H1 (cell line): ENCODE measurements around the gene PLPPR1. TPM values are rescaled to one million over a fixed set of nuclear protein-coding genes. Genes with fewer than 3 reads are reported as not detected.

Experiments
- CTCF ChIA-PET: fragments of 300-600 bp; sonication (Branson Sonifier 250); formaldehyde crosslinking; loops from one replicate; lab custom pipeline; 2021; ENCODE audit not compliant: partially characterized antibody; lab: Charles Lee
- POLR2A ChIA-PET: fragments of 300-600 bp; sonication (Branson Sonifier 250); formaldehyde crosslinking; loops from one replicate; lab custom pipeline; 2021; ENCODE audit warnings: inconsistent platforms; ENCODE audit not compliant: partially characterized antibody; lab: Charles Lee
- DNase-seq, 2 experiments: peaks; one replicate each; pipeline versions ENCODE4 v3.0.0 to v3.0.0-alpha.2; 2010 to 2022; ENCODE audit warnings: low spot score in 2 of 2, low read depth in 1 of 2, mixed read lengths in 1 of 2
- FAIRE-seq: peaks from 2 replicates; lab custom pipeline; 2011; peaks lifted over from hg19 to GRCh38; lab: Jason Lieb, UNC
- H2AFZ ChIP-seq: 2 replicates; pipeline ENCODE4 v1.8.1; 2012; ENCODE audit warnings: low read length, inconsistent platforms
- H2AK5ac ChIP-seq: 2 replicates; pipeline ENCODE4 v1.6.1; 2013; ENCODE audit warnings: low read depth, low read length
- H2BK120ac ChIP-seq: replicated peaks from 2 replicates; pipeline ENCODE3; 2013; ENCODE audit warnings: low read depth, low read length, inconsistent platforms
- H2BK12ac ChIP-seq: 2 replicates; pipeline ENCODE4 v1.6.1; 2013; ENCODE audit warnings: low read depth, low read length
- H2BK15ac ChIP-seq: 2 replicates; pipeline ENCODE4 v1.6.1; 2013; ENCODE audit warnings: low read length
- H2BK20ac ChIP-seq: 2 replicates; pipeline ENCODE4 v1.6.1; 2013; ENCODE audit warnings: low read length
- H2BK5ac ChIP-seq: 2 replicates; pipeline ENCODE4 v1.6.1; 2013; ENCODE audit warnings: low read depth, low read length
- H3K14ac ChIP-seq: 2 replicates; pipeline ENCODE4 v1.6.1; 2013; ENCODE audit warnings: inconsistent platforms; ENCODE audit not compliant: insufficient read length
- H3K18ac ChIP-seq: 2 replicates; pipeline ENCODE4 v1.6.1; 2013; ENCODE audit warnings: low read length; ENCODE audit errors: extremely low read depth
- H3K23ac ChIP-seq: 2 replicates; pipeline ENCODE4 v1.6.1; 2013; ENCODE audit warnings: inconsistent platforms; ENCODE audit not compliant: insufficient read length
- H3K23me2 ChIP-seq: 2 replicates; pipeline ENCODE4 v1.6.1; 2013; ENCODE audit warnings: low read depth, low read length
- H3K27ac ChIP-seq: 2 replicates; pipeline ENCODE4 v1.6.1; 2011; ENCODE audit warnings: low read depth, low read length, inconsistent platforms
- H3K27me3 ChIP-seq, 4 experiments: replicated peaks in 1 of 4; 1 replicate in 1 of 4; 2 replicates in 3 of 4; pipeline versions ENCODE4 v1.6.1 to v1.8.1; 2011 to 2013; ENCODE audit warnings: low read length in 3 of 4, mild to moderate bottlenecking in 3 of 4, inconsistent platforms in 2 of 4, mixed read lengths in 2 of 4, moderate library complexity in 1 of 4; ENCODE audit not compliant: control insufficient read depth in 3 of 4, insufficient read depth in 3 of 4; ENCODE audit errors: extremely low read depth in 1 of 4
- H3K36me3 ChIP-seq, 4 experiments: 2 replicates each; pipeline versions ENCODE4 v1.6.1 to v1.8.1; 2011 to 2013; ENCODE audit warnings: mild to moderate bottlenecking in 4 of 4, low read length in 3 of 4, moderate library complexity in 2 of 4, control low read depth in 1 of 4, inconsistent platforms in 1 of 4; ENCODE audit not compliant: insufficient read depth in 4 of 4, control insufficient read depth in 2 of 4
- H3K4ac ChIP-seq: replicated peaks from 2 replicates; pipeline ENCODE3; 2013; ENCODE audit warnings: low read length, low read depth, mixed read lengths, inconsistent platforms; ENCODE audit not compliant: insufficient read length
- H3K4me1 ChIP-seq, 4 experiments: replicated peaks in 1 of 4; 1 replicate in 1 of 4; 2 replicates in 3 of 4; pipeline versions ENCODE4 v1.6.1 to v1.8.1; 2011 to 2013; ENCODE audit warnings: low read length in 3 of 4, inconsistent platforms in 2 of 4, mixed read lengths in 1 of 4; ENCODE audit not compliant: insufficient read depth in 4 of 4, control insufficient read depth in 3 of 4
- H3K4me2 ChIP-seq, 2 experiments: 2 replicates each; pipeline versions ENCODE4 v1.6.1 to v1.8.1; 2011 to 2013; ENCODE audit warnings: low read depth in 2 of 2, low read length in 2 of 2, control low read depth in 1 of 2, inconsistent platforms in 1 of 2, mild to moderate bottlenecking in 1 of 2; ENCODE audit not compliant: insufficient read depth in 1 of 2
- H3K4me3 ChIP-seq, 4 experiments: fragments of 200-600, 300-600 bp in 1 of 4; sonication (generic), shearing (Covaris generic), sonication (Bioruptor Twin) in 1 of 4; 2 replicates each; pipeline versions ENCODE4 v1.5.1 to v1.8.1; 2011 to 2016; ENCODE audit warnings: low read length in 4 of 4, low read depth in 3 of 4, control low read depth in 2 of 4, inconsistent platforms in 2 of 4, mild to moderate bottlenecking in 2 of 4, mixed read lengths in 1 of 4, moderate library complexity in 1 of 4; ENCODE audit not compliant: insufficient read depth in 2 of 4; ENCODE audit errors: extremely low read depth in 1 of 4
- H3K56ac ChIP-seq: replicated peaks from 2 replicates; pipeline ENCODE3; 2013; ENCODE audit warnings: low read depth, mild to moderate bottlenecking, mixed read lengths, low read length, inconsistent platforms; ENCODE audit not compliant: insufficient read length
- H3K79me1 ChIP-seq: 2 replicates; pipeline ENCODE4 v1.6.1; 2013; ENCODE audit warnings: low read depth, low read length, control low read depth
- H3K79me2 ChIP-seq, 2 experiments: 2 replicates each; pipeline versions ENCODE4 v1.6.1 to v1.8.1; 2012 to 2013; ENCODE audit warnings: low read length in 2 of 2, mild to moderate bottlenecking in 2 of 2, inconsistent platforms in 1 of 2; ENCODE audit not compliant: insufficient read depth in 2 of 2, control insufficient read depth in 1 of 2
- H3K9ac ChIP-seq, 4 experiments: replicated peaks in 1 of 4; 1 replicate in 1 of 4; 2 replicates in 3 of 4; pipeline versions ENCODE4 v1.6.1 to v1.8.1; 2011 to 2013; ENCODE audit warnings: low read depth in 3 of 4, low read length in 3 of 4, control low read depth in 2 of 4, mild to moderate bottlenecking in 2 of 4, moderate library complexity in 2 of 4, inconsistent platforms in 1 of 4; ENCODE audit errors: extremely low read depth in 1 of 4
- H3K9me3 ChIP-seq, 2 experiments: 2 replicates each; pipeline versions ENCODE4 v1.6.1 to v1.8.1; 2012 to 2013; ENCODE audit warnings: mild to moderate bottlenecking in 2 of 2, moderate library complexity in 2 of 2, control low read depth in 1 of 2, inconsistent platforms in 1 of 2, low read depth in 1 of 2, low read length in 1 of 2, mixed read lengths in 1 of 2; ENCODE audit not compliant: insufficient read depth in 2 of 2
- H4K20me1 ChIP-seq, 2 experiments: replicated peaks in 1 of 2; 2 replicates each; pipeline versions ENCODE3 to v1.8.1; 2011 to 2013; ENCODE audit warnings: inconsistent platforms in 2 of 2, low read length in 2 of 2, mild to moderate bottlenecking in 1 of 2; ENCODE audit not compliant: insufficient read depth in 2 of 2, control insufficient read depth in 1 of 2
- H4K5ac ChIP-seq: 2 replicates; pipeline ENCODE4 v1.6.1; 2013; ENCODE audit warnings: low read length, low read depth, mixed read lengths, inconsistent platforms; ENCODE audit not compliant: insufficient read length
- H4K8ac ChIP-seq: 2 replicates; pipeline ENCODE4 v1.8.0; 2013; ENCODE audit warnings: mild to moderate bottlenecking, moderate library complexity, low read length, inconsistent platforms; ENCODE audit not compliant: insufficient read depth; ENCODE audit errors: extremely low read depth
- H4K91ac ChIP-seq: replicated peaks from 2 replicates; pipeline ENCODE3; 2013; ENCODE audit warnings: low read length, mixed read lengths, inconsistent platforms; ENCODE audit not compliant: insufficient read length
- ASH2L ChIP-seq: fragments of 200-600, 300-600 bp; sonication (generic); IDR thresholded peaks from one replicate; pipeline ENCODE4 v1.7.1; 2017; ENCODE audit warnings: low read length
- CREB1 ChIP-seq: IDR thresholded peaks from 2 replicates; pipeline ENCODE4 v1.6.1; 2012; ENCODE audit warnings: inconsistent platforms
- CTBP2 ChIP-seq: IDR thresholded peaks from 2 replicates; pipeline ENCODE4 v1.7.0; 2011; ENCODE audit warnings: borderline replicate concordance, mild to moderate bottlenecking, moderate library complexity, mixed read lengths, low read length; ENCODE audit not compliant: insufficient read depth, insufficient read length
- EGR1 ChIP-seq: IDR thresholded peaks from 2 replicates; pipeline ENCODE4 v1.6.1; 2011; ENCODE audit warnings: low read depth, low read length, borderline replicate concordance
- EP300 ChIP-seq, 2 experiments: IDR thresholded peaks; 1 replicate in 1 of 2; 2 replicates in 1 of 2; pipeline ENCODE4 v1.6.1; 2011 to 2012; ENCODE audit warnings: low read depth in 2 of 2, low read length in 2 of 2, mild to moderate bottlenecking in 2 of 2, borderline replicate concordance in 1 of 2, inconsistent platforms in 1 of 2, moderate library complexity in 1 of 2
- HDAC2 ChIP-seq, 2 experiments: fragments of 300-600 bp in 1 of 2; sonication (generic) in 1 of 2; IDR thresholded peaks; 2 replicates each; pipeline ENCODE4 v1.6.1; 2011 to 2012; ENCODE audit warnings: low read depth in 2 of 2, low read length in 2 of 2, mild to moderate bottlenecking in 2 of 2, moderate library complexity in 2 of 2, borderline replicate concordance in 1 of 2, inconsistent platforms in 1 of 2
- NRF1 ChIP-seq: IDR thresholded peaks from 2 replicates; pipeline ENCODE4 v1.6.1; 2011; ENCODE audit warnings: mild to moderate bottlenecking, low read depth, low read length, improper control_type of control experiment
- POU5F1 ChIP-seq: IDR thresholded peaks from 2 replicates; pipeline ENCODE4 v1.6.1; 2011; ENCODE audit warnings: low read depth, mild to moderate bottlenecking, low read length, moderate library complexity
- RAD21 ChIP-seq, 2 experiments: IDR thresholded peaks in 1 of 2; conservative IDR thresholded peaks in 1 of 2; 2 replicates each; pipeline ENCODE4 v1.6.1; 2011; ENCODE audit warnings: low read depth in 2 of 2, low read length in 2 of 2, improper control_type of control experiment in 1 of 2, inconsistent platforms in 1 of 2, mild to moderate bottlenecking in 1 of 2, moderate library complexity in 1 of 2
- RFX5 ChIP-seq: IDR thresholded peaks from 2 replicates; pipeline ENCODE4 v1.6.1; 2011; ENCODE audit warnings: low read depth, low read length, improper control_type of control experiment, borderline replicate concordance
- TAF1 ChIP-seq: IDR thresholded peaks from 2 replicates; pipeline ENCODE4 v1.6.1; 2011; ENCODE audit warnings: mild to moderate bottlenecking, low read depth, low read length
- TAF7 ChIP-seq: optimal IDR thresholded peaks from 2 replicates; pipeline ENCODE3; 2011; ENCODE audit warnings: low read depth, mild to moderate bottlenecking, inconsistent platforms, low read length, moderate library complexity, borderline replicate concordance
- ZNF274 ChIP-seq: IDR thresholded peaks from 2 replicates; pipeline ENCODE4 v1.7.0; 2012; ENCODE audit warnings: low read length, borderline replicate concordance; ENCODE audit errors: extremely low read depth
- WGBS, 2 experiments: shearing (Covaris generic) in 1 of 2; methylation state at CpG; one replicate each; pipeline versions ENCODE4 v1.1.6 to v1.1.7; 2013 to 2015; ENCODE audit warnings: low lambda C conversion rate in 2 of 2, mixed read lengths in 2 of 2, inconsistent platforms in 1 of 2, low coverage in 1 of 2, missing lambda C conversion rate in 1 of 2; ENCODE audit not compliant: insufficient replicate concordance in 2 of 2, insufficient coverage in 1 of 2, insufficient read length in 1 of 2; ENCODE audit errors: extremely low coverage in 1 of 2, missing lambda C conversion rate in 1 of 2; 5-methylcytosine and 5-hydroxymethylcytosine counted together
- polyA plus RNA-seq, 7 experiments: library from polyadenylated mRNA; depleted of rRNA in 3 of 7; stranded (reverse) in 5 of 7; unstranded in 2 of 7; fragments of >200 nt in 5 of 7; fragments of 200-250 nt in 2 of 7; gene quantifications; 1 replicate in 5 of 7; 2 replicates in 1 of 7; 4 replicates in 1 of 7; pipeline versions ENCODE4 v1.2.1 to v1.2.3, GENCODE V29; 2011 to 2013; ENCODE audit warnings: missing spikeins in 2 of 7, mixed read lengths in 2 of 7
- total RNA-seq: library from RNA; stranded (reverse); fragmentation: NEBNext Ultra II Directional; extraction: Animal tissue kit (Norgen Biotek cat#: 25700); gene quantifications from 2 replicates; pipeline ENCODE4 v1.2.1, GENCODE V29; 2021
- TF ChIP-seq, protein P1 (sequence below): IDR thresholded peaks from 2 replicates; pipeline ENCODE4 v1.6.1; 2011; ENCODE audit warnings: low read depth, mild to moderate bottlenecking, low read length; ENCODE audit not compliant: insufficient read depth

The PLPPR1 gene
- total and polyA plus RNA-seq, 2 of the 8 experiments (the other 6 are each of a cell fraction or from before 2014, with no cell fraction given), result 1.4 to 1.8 TPM

DNA sequence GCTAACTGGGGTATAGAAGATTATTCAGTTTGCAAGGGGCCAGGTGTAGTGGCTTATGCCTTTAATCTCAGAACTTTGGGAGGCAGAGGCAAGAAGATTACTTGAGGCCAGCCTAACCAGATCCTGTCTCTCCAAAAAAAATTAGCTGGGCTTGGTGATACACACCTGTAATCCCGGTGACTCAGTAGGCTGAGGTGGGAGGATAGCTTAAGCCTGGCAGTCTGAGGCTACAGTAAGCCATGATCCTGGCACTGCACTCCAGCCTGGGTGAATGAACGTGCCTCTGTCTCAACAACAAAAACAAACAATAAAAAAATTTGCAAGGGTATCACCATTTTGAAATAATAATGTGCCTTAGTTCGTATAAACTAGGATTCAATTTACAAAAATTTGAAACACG lies 305.0 kb downstream of the PLPPR1 start:
- POLR2A ChIA-PET, result no interaction called here
- Histone ChIP-seq H3K14ac (no peak overlapping the region), H4K20me1 (no peaks in the 10 kb centered on the region), H2BK120ac (no peak overlapping the region), H3K79me1 (no peaks in the 10 kb centered on the region), H2BK12ac (no peak overlapping the region), H2BK15ac (no peak overlapping the region), H3K18ac (no peak overlapping the region), H3K9me3 (no peaks in the 10 kb centered on the region), H3K4me2 (no peak overlapping the region), H3K27me3 (no peaks in the 10 kb centered on the region), H3K79me2 (no peaks in the 10 kb centered on the region), H4K5ac (no peak overlapping the region), H3K56ac (no peak overlapping the region), H3K4me1 (no peaks in the 10 kb centered on the region), H3K23ac (no peak overlapping the region), H3K23me2 (no peaks in the 10 kb centered on the region), H4K91ac (no peak overlapping the region), H3K9ac (no peak overlapping the region), H2BK20ac (no peak overlapping the region), H2BK5ac (no peak overlapping the region), H3K4ac (no peak overlapping the region), H2AK5ac (no peak overlapping the region), H2AFZ (no peak overlapping the region), H3K4me3 (no peak overlapping the region), H3K27ac (no peak overlapping the region), H3K36me3 (no peaks in the 10 kb centered on the region), H4K8ac (no peak overlapping the region)
- DNase-seq, result no peak
- 88% methylated on average over 4 of the region's 4 CpGs; no CpG with 5 or more reads in 1 of the 2 experiments for WGBS, 2 experiments
- no peak for FAIRE-seq
- CTCF ChIA-PET, result no interaction called here
- TF ChIP-seq CTBP2 (no peak), RFX5 (no peak), POU5F1 (no peak), RAD21 (IDR thresholded peaks at IDR 0.05 in 1 of 2, conservative IDR thresholded peaks at IDR 0.05 in 1 of 2; ENCODE audit: low read depth in 2 of 2, low read length in 2 of 2) (no peak), NRF1 (no peak), TAF7 (no peak), EGR1 (no peak), EP300 (IDR thresholded peaks at IDR 0.05; ENCODE audit: borderline replicate concordance in 1 of 2, low read depth in 2 of 2, low read length in 2 of 2) (no peak), ZNF274 (no peak), HDAC2 (IDR thresholded peaks at IDR 0.05; ENCODE audit: borderline replicate concordance in 1 of 2, low read depth in 2 of 2, low read length in 2 of 2) (no peak), ASH2L (no peak), CREB1 (no peak), TAF1 (no peak)
- TF ChIP-seq, protein P1, sequence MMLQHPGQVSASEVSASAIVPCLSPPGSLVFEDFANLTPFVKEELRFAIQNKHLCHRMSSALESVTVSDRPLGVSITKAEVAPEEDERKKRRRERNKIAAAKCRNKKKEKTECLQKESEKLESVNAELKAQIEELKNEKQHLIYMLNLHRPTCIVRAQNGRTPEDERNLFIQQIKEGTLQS, result no peak
